ENCODE results near the gene BLOC1S5.

DNA sequence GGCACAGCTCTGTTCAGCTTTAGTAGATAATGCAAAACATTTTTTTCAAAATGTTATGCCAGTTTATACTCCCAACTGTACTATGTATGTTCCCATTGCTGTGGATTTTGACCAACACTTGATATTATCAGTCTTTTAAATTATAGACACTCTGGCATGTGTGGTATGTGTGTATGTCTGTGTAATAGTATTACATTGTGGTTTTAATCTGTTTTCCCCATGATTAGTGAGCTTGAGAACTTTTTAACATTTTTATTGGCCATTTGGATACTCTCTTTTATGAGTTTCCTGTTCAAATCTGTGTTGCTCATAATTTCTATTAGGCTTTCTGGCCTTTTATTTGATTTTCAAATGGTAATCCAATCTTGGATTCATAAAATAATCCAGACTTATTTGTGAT is 84.4 kb downstream of the BLOC1S5 start:
- TF ChIP-seq EZH2phosphoT487 (IDR thresholded peaks at IDR 0.05; ENCODE audit: low read length), result no peak
- TF ChIP-seq, protein P1, sequence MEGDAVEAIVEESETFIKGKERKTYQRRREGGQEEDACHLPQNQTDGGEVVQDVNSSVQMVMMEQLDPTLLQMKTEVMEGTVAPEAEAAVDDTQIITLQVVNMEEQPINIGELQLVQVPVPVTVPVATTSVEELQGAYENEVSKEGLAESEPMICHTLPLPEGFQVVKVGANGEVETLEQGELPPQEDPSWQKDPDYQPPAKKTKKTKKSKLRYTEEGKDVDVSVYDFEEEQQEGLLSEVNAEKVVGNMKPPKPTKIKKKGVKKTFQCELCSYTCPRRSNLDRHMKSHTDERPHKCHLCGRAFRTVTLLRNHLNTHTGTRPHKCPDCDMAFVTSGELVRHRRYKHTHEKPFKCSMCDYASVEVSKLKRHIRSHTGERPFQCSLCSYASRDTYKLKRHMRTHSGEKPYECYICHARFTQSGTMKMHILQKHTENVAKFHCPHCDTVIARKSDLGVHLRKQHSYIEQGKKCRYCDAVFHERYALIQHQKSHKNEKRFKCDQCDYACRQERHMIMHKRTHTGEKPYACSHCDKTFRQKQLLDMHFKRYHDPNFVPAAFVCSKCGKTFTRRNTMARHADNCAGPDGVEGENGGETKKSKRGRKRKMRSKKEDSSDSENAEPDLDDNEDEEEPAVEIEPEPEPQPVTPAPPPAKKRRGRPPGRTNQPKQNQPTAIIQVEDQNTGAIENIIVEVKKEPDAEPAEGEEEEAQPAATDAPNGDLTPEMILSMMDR (IDR thresholded peaks at IDR 0.05; ENCODE audit: low read length), result no peak
